ENCODE results near the gene MEIOSIN.

The MEIOSIN gene

GRCh38 chr19:45777395-45777961 is 44.2 kb downstream of the MEIOSIN start:
- no peak overlapping the region for H3K4me3 ChIP-seq (ENCODE audit: low read length)
- no peak for TF ChIP-seq CTCF (IDR thresholded peaks at IDR 0.05; ENCODE audit: insufficient read depth, low read depth, low read length, missing control alignments)
- no peak for DNase-seq (ENCODE audit: low read depth)

- H3K4me3 ChIP-seq (ENCODE audit: low read length), result no peak overlapping the region
- TF ChIP-seq CTCF (IDR thresholded peaks at IDR 0.05; ENCODE audit: insufficient read depth, low read depth, low read length, missing control alignments), result no peak
- DNase-seq (ENCODE audit: low read depth), result no peak
Observed at GRCh38 chr19:45778010-45778661, 44.9 kb downstream of the MEIOSIN start.

- peak; percentile 96 for DNase-seq (ENCODE audit: low read depth)
- TF ChIP-seq CTCF (IDR thresholded peaks at IDR 0.05; ENCODE audit: insufficient read depth, low read depth, low read length, missing control alignments), result peak; percentile 81
- H3K4me3 ChIP-seq (ENCODE audit: low read length), result peak overlapping the region; percentile 32
Observed at GRCh38 chr19:45779231-45780145, 46.2 kb downstream of the MEIOSIN start.

GRCh38 chr19:45780146-45780447 is 46.9 kb downstream of the MEIOSIN start:
- TF ChIP-seq CTCF (IDR thresholded peaks at IDR 0.05; ENCODE audit: insufficient read depth, low read depth, low read length, missing control alignments), result no peak
- no peak overlapping the region for H3K4me3 ChIP-seq (ENCODE audit: low read length)
- DNase-seq (ENCODE audit: low read depth), result no peak

- no peak for DNase-seq (ENCODE audit: low read depth)
- no peak for TF ChIP-seq CTCF (IDR thresholded peaks at IDR 0.05; ENCODE audit: insufficient read depth, low read depth, low read length, missing control alignments)
- no peak overlapping the region for H3K4me3 ChIP-seq (ENCODE audit: low read length)
Observed at GRCh38 chr19:45780448-45781213, 47.4 kb downstream of the MEIOSIN start.

GRCh38 chr19:45781214-45782161 is 48.2 kb downstream of the MEIOSIN start:
- DNase-seq (ENCODE audit: low read depth), result peak; percentile 73
- no peak for TF ChIP-seq CTCF (IDR thresholded peaks at IDR 0.05; ENCODE audit: insufficient read depth, low read depth, low read length, missing control alignments)
- H3K4me3 ChIP-seq (ENCODE audit: low read length), result no peak overlapping the region

Measured in epithelial cell of esophagus (primary cell).